HG03175 (cell line): ENCODE data around the gene HRG.

Source experiments
- ATAC-seq: cut with Tn5 transposase; IDR thresholded peaks from one replicate; pipeline ENCODE4 v1.9.1; 2021; ENCODE audit warnings: mild to moderate bottlenecking, moderate library complexity; ENCODE audit not compliant: unreplicated experiment

Gene HRG

DNA sequence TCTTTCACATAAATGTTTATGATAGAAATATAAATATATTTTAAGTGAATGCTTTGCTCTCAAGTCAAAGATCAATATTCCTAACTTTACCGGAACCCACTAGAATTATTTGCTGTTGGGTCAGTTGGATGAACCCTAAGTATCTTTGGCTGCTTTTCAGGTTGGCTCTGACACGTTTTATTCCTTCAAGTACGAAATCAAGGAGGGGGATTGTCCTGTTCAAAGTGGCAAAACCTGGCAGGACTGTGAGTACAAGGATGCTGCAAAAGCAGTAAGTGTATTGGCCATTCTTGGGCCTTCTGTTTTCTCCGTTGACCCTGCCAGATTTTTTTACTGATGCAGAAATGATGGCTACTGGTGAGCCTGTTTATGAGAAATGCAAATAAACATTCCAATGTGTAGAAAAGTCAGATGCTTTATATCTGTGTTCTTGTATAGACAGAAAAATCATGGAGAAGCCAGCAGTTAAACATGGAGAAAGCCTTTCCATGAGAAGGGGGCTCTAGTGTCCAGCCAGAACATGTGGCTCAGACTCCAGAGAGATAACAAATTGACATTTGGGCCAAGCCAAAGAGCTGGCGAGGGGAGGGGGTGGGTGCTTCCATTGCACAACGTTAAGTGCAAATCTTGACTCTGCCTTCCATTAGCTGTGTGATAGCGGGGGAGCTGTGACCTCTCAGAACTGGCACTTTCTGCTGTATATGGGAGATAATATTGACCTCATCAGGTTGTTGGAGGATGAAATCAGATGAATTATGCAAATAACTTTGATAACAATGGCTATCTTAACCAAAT, 54.3 kb downstream of the HRG start:
- ATAC-seq, result no peak

- ATAC-seq, result no peak
These were observed 56.6 kb downstream of the HRG start for GRCh38 chr3:186722457-186722856.

DNA sequence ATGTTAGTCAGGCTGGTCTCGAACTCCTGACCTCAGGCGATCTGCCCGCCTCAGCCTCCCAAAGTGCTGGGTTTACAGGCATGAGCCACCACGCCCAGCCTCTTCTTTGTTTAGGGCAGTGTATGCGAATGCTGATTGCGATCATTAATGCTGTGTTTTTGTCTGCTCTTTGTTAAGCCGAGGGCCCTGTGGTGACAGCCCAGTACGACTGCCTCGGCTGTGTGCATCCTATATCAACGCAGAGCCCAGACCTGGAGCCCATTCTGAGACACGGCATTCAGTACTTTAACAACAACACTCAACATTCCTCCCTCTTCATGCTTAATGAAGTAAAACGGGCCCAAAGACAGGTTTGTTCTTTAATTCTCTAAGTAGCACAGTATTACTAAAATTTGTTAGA, 59.1 kb downstream of the HRG start:
- ATAC-seq, result no peak
